GM23248 (cell line): Measurements from ENCODE around the gene AKIRIN2. TPM values are rescaled to one million over a fixed set of nuclear protein-coding genes. Genes with fewer than 3 reads are reported as not detected.
A peak's percentile ranks its signal among the peaks of the same experiment; 100 is the strongest.

Source experiments
- DNase-seq: peaks from one replicate; pipeline ENCODE4 v3.0.0-alpha.2; 2015
- H2AFZ ChIP-seq: fragments of 200-600 bp; sonication (generic); 2 replicates; pipeline ENCODE4 v1.6.1; 2016; ENCODE audit warnings: antibody characterized with exemption
- H3F3A ChIP-seq: fragments of 200-600 bp; sonication (generic); 2 replicates; pipeline ENCODE4 v1.6.1; 2016; ENCODE audit warnings: mild to moderate bottlenecking, antibody characterized with exemption, mixed run types; ENCODE audit not compliant: insufficient read depth
- H3K27ac ChIP-seq: fragments of 200-600 bp; sonication (generic); 2 replicates; pipeline ENCODE4 v1.5.1; 2016; ENCODE audit warnings: mild to moderate bottlenecking
- H3K27me3 ChIP-seq: fragments of 200-600 bp; sonication (generic); replicated peaks from 2 replicates; pipeline ENCODE4 v1.6.1; 2016; ENCODE audit warnings: mild to moderate bottlenecking; ENCODE audit not compliant: insufficient read depth
- H3K36me3 ChIP-seq: fragments of 200-600 bp; sonication (generic); 2 replicates; pipeline ENCODE4 v1.6.1; 2016; ENCODE audit warnings: low read depth, mild to moderate bottlenecking
- H3K4me1 ChIP-seq: fragments of 200-600 bp; sonication (generic); 2 replicates; pipeline ENCODE4 v1.6.1; 2016; ENCODE audit warnings: mild to moderate bottlenecking; ENCODE audit not compliant: insufficient read depth
- H3K4me2 ChIP-seq: fragments of 200-600 bp; sonication (generic); one replicate; pipeline ENCODE4 v1.6.1; 2016; ENCODE audit warnings: mild to moderate bottlenecking; ENCODE audit not compliant: unreplicated experiment
- H3K4me3 ChIP-seq: fragments of 200-600 bp; sonication (generic); 2 replicates; pipeline ENCODE4 v1.5.1; 2016; ENCODE audit warnings: mild to moderate bottlenecking
- H3K79me2 ChIP-seq: fragments of 200-600 bp; sonication (generic); 2 replicates; pipeline ENCODE4 v1.6.1; 2016; ENCODE audit warnings: mild to moderate bottlenecking; ENCODE audit not compliant: insufficient read depth
- H3K9ac ChIP-seq: fragments of 200-600 bp; sonication (generic); 2 replicates; pipeline ENCODE4 v1.6.1; 2016; ENCODE audit warnings: mild to moderate bottlenecking
- H3K9me2 ChIP-seq: fragments of 200-600 bp; sonication (generic); 2 replicates; pipeline ENCODE4 v1.6.1; 2016; ENCODE audit warnings: mixed run types, mild to moderate bottlenecking, moderate library complexity; ENCODE audit not compliant: insufficient read depth
- H3K9me3 ChIP-seq: fragments of 200-600 bp; sonication (generic); one replicate; pipeline ENCODE4 v1.6.1; 2017; ENCODE audit warnings: low read depth
- H4K20me1 ChIP-seq: fragments of 200-600 bp; sonication (generic); 2 replicates; pipeline ENCODE4 v1.6.0; 2016; ENCODE audit not compliant: insufficient read depth
- EZH2 ChIP-seq: fragments of 200-600 bp; sonication (generic); IDR thresholded peaks from 2 replicates; pipeline ENCODE4 v1.6.1; 2018; ENCODE audit warnings: antibody characterized with exemption, mild to moderate bottlenecking; ENCODE audit not compliant: insufficient read depth, poor library complexity, severe bottlenecking
- EZH2phosphoT487 ChIP-seq: fragments of 200-600 bp; sonication (generic); IDR thresholded peaks from 2 replicates; pipeline ENCODE4 v1.6.1; 2018; ENCODE audit warnings: antibody characterized with exemption, moderate library complexity, mild to moderate bottlenecking, low read depth; ENCODE audit not compliant: insufficient read depth
- WGBS, 2 experiments: methylation state at CpG; one replicate each; pipeline ENCODE4 v1.1.6; 2015 to 2017; ENCODE audit warnings: low lambda C conversion rate in 2 of 2, low coverage in 1 of 2; ENCODE audit errors: missing lambda C conversion rate in 2 of 2; 5-methylcytosine and 5-hydroxymethylcytosine counted together
- in situ Hi-C: fragments of 300-500 bp; cut with MboI; formaldehyde crosslinking; loops from 2 replicates; pipeline ENCODE4 v1.15.0; 2020
- polyA plus RNA-seq: library from polyadenylated mRNA; unstranded; fragments of >200 nt; fragmentation: Nextera tagmentation; extraction: Ambion mirVana; gene quantifications from 2 replicates; pipeline ENCODE4 v1.2.1, GENCODE V29; 2016
- total RNA-seq: library from RNA; depleted of rRNA; stranded (reverse); fragments of >200 nt; shearing (Covaris generic); gene quantifications from 2 replicates; pipeline ENCODE4 v1.2.3, GENCODE V29; 2014

AKIRIN2 gene
- total and polyA plus RNA-seq, 2 experiments from 2014 or later, result 21.4 to 60.6 TPM

GRCh38 chr6:87645080-87645479, 57.0 kb downstream of the AKIRIN2 start:
- Histone ChIP-seq H3K9me3 (no peaks in the 10 kb centered on the region), H3F3A (no peaks in the 10 kb centered on the region), H3K4me2 (no peak overlapping the region), H3K27ac (no peak overlapping the region), H3K9me2 (no peaks in the 10 kb centered on the region), H3K79me2 (no peaks in the 10 kb centered on the region), H3K27me3 (no peaks in the 10 kb centered on the region), H3K4me3 (no peak overlapping the region), H3K36me3 (no peaks in the 10 kb centered on the region; the same call in 1 of the 2 replicates), H3K4me1 (peaks cover 9% of the 10 kb centered on the region), H2AFZ (no peak overlapping the region), H4K20me1 (no peaks in the 10 kb centered on the region), H3K9ac (no peak overlapping the region)
- TF ChIP-seq EZH2phosphoT487 (no peak), EZH2 (no peak)
- 100% methylated on average over 1 of the region's 1 CpG for WGBS, 2 experiments
- no peak for DNase-seq
- in situ Hi-C loops, result no loop called here

- peaks cover 9% of the 10 kb centered on the region for H3K4me1 ChIP-seq
- whole genome bisulfite sequencing, 2 experiments, result 58 to 90% methylated on average over 1 of the region's 1 CpG
- H3K27me3 ChIP-seq, result no peaks in the 10 kb centered on the region
- H3K36me3 ChIP-seq, result 0 out of 2 replicates have a peak, but pooled peaks cover 11% of the 10 kb centered on the region
- no peak overlapping the region for H2AFZ ChIP-seq
- in situ Hi-C loops, result no loop called here
- no peak overlapping the region for H3K27ac ChIP-seq
- no peaks in the 10 kb centered on the region for H4K20me1 ChIP-seq
- no peak for TF ChIP-seq EZH2phosphoT487
- no peak for TF ChIP-seq EZH2
- H3K4me2 ChIP-seq, result no peak overlapping the region
- H3K9me2 ChIP-seq, result no peaks in the 10 kb centered on the region
- H3K79me2 ChIP-seq, result no peaks in the 10 kb centered on the region
- peak; percentile 47 for DNase-seq
- H3K9me3 ChIP-seq, result no peaks in the 10 kb centered on the region
- H3K4me3 ChIP-seq, result no peak overlapping the region
- H3F3A ChIP-seq, result no peaks in the 10 kb centered on the region
- no peak overlapping the region for H3K9ac ChIP-seq
Measured at GRCh38 chr6:87641065-87641692, 60.9 kb downstream of the AKIRIN2 start.

- Histone ChIP-seq H3K4me3 (no peak overlapping the region), H3K36me3 (0 out of 2 replicates have a peak, but pooled peaks cover 14% of the 10 kb centered on the region), H3F3A (no peaks in the 10 kb centered on the region), H3K27ac (no peak overlapping the region), H3K9ac (no peak overlapping the region), H3K4me1 (peaks cover 9% of the 10 kb centered on the region), H3K9me2 (no peaks in the 10 kb centered on the region), H3K27me3 (no peaks in the 10 kb centered on the region), H4K20me1 (no peaks in the 10 kb centered on the region), H3K4me2 (no peak overlapping the region), H3K9me3 (no peaks in the 10 kb centered on the region), H3K79me2 (no peaks in the 10 kb centered on the region), H2AFZ (no peak overlapping the region)
- 99 to 100% methylated on average over 3 to 4 of the region's 4 CpGs for WGBS, 2 experiments
- TF ChIP-seq EZH2, result no peak
- TF ChIP-seq EZH2phosphoT487, result no peak
- in situ Hi-C loops, result no loop called here
- DNase-seq, result no peak
Measured at GRCh38 chr6:87639373-87639772, 62.7 kb downstream of the AKIRIN2 start.

- no peak for TF ChIP-seq EZH2
- TF ChIP-seq EZH2phosphoT487, result no peak
Measured at GRCh38 chr6:87637106-87637505, 64.9 kb downstream of the AKIRIN2 start.

More at GRCh38 chr6:87637106-87637505, 64.9 kb downstream of the AKIRIN2 start:
- Histone ChIP-seq H3K4me3 (no peak overlapping the region), H3K36me3 (0 out of 2 replicates have a peak, but pooled peaks cover 14% of the 10 kb centered on the region), H3K27me3 (no peaks in the 10 kb centered on the region), H3F3A (no peaks in the 10 kb centered on the region), H3K79me2 (no peaks in the 10 kb centered on the region), H3K9me3 (no peaks in the 10 kb centered on the region), H2AFZ (no peak overlapping the region), H3K27ac (no peak overlapping the region), H3K9ac (no peak overlapping the region), H3K9me2 (no peaks in the 10 kb centered on the region), H3K4me2 (no peak overlapping the region), H4K20me1 (no peaks in the 10 kb centered on the region), H3K4me1 (peaks cover 9% of the 10 kb centered on the region)
- WGBS, 2 experiments, result 95 to 100% methylated on average over 1 of the region's 1 CpG
- no peak for DNase-seq
- in situ Hi-C loops, result no loop called here
